WTC11 (cell line): ENCODE results near the gene GRID2. TPM values are rescaled to one million over a fixed set of nuclear protein-coding genes. Genes with fewer than 3 reads are reported as not detected.

ENCODE experiments used
- ATAC-seq: fragments of 200-7000 bp; cut with Tn5 transposase; 2 replicates; pipeline ENCODE4 v1.10.0; 2021; ENCODE audit warnings: mild to moderate bottlenecking, moderate library complexity
- CTCF ChIA-PET: fragments of 300-600 bp; sonication (Branson Sonifier 250); formaldehyde crosslinking; loops from one replicate; lab custom pipeline; 2021; ENCODE audit warnings: antibody characterized with exemption; lab: Charles Lee
- POLR2A ChIA-PET: fragments of 350-600 bp; sonication (Branson Sonifier 250); formaldehyde crosslinking; loops from one replicate; lab custom pipeline; 2021; ENCODE audit warnings: antibody characterized with exemption; lab: Charles Lee
- DNase-seq: peaks from one replicate; pipeline ENCODE4 v3.0.0; 2021; ENCODE audit warnings: low spot score
- H3K27ac Mint-ChIP-seq: 2 replicates; pipeline ENCODE4 v1.8.0; 2021; ENCODE audit warnings: mixed read lengths
- H3K27me3 Mint-ChIP-seq: 2 replicates; pipeline ENCODE4 v1.8.0; 2021; ENCODE audit warnings: low read depth, mild to moderate bottlenecking, moderate library complexity, mixed read lengths
- H3K36me3 Mint-ChIP-seq: 2 replicates; pipeline ENCODE4 v1.8.0; 2021; ENCODE audit warnings: mixed read lengths
- H3K4me1 Mint-ChIP-seq: 2 replicates; pipeline ENCODE4 v1.8.0; 2022; ENCODE audit warnings: mixed read lengths
- H3K4me3 Mint-ChIP-seq: 2 replicates; pipeline ENCODE4 v1.8.0; 2021; ENCODE audit warnings: mild to moderate bottlenecking, moderate library complexity, mixed read lengths
- H3K9me3 Mint-ChIP-seq: 2 replicates; pipeline ENCODE4 v1.8.0; 2021; ENCODE audit warnings: mixed read lengths
- ATF2 ChIP-seq: sonication (generic); formaldehyde crosslinking; IDR thresholded peaks from 2 replicates; pipeline ENCODE4 v1.8.1; 2022; ENCODE audit warnings: low read depth, missing genetic modification reagents, borderline replicate concordance
- ATF6 ChIP-seq: sonication (generic); formaldehyde crosslinking; IDR thresholded peaks from 2 replicates; pipeline ENCODE4 v1.8.1; 2023; ENCODE audit warnings: mild to moderate bottlenecking, missing genetic modification reagents
- CREB1 ChIP-seq: sonication (generic); formaldehyde crosslinking; IDR thresholded peaks from 2 replicates; pipeline ENCODE4 v1.8.0; 2023; ENCODE audit warnings: mild to moderate bottlenecking, missing genetic modification reagents
- CREM ChIP-seq: sonication (generic); formaldehyde crosslinking; IDR thresholded peaks from 2 replicates; pipeline ENCODE4 v1.8.1; 2022; ENCODE audit warnings: mild to moderate bottlenecking, missing genetic modification reagents, moderate library complexity
- ESRRA ChIP-seq: sonication (generic); formaldehyde crosslinking; IDR thresholded peaks from 2 replicates; pipeline ENCODE4 v1.8.1; 2022; ENCODE audit warnings: mild to moderate bottlenecking, missing genetic modification reagents, borderline replicate concordance
- FOXP4 ChIP-seq: sonication (generic); formaldehyde crosslinking; IDR thresholded peaks from 2 replicates; pipeline ENCODE4 v1.8.0; 2022; ENCODE audit warnings: mild to moderate bottlenecking, missing genetic modification reagents
- GABPB1 ChIP-seq: sonication (generic); formaldehyde crosslinking; IDR thresholded peaks from 2 replicates; pipeline ENCODE4 v1.8.1; 2023; ENCODE audit warnings: mild to moderate bottlenecking, missing genetic modification reagents
- HMGXB4 ChIP-seq: sonication (generic); formaldehyde crosslinking; IDR thresholded peaks from 2 replicates; pipeline ENCODE4 v1.8.1; 2023; ENCODE audit warnings: mild to moderate bottlenecking, moderate library complexity, missing genetic modification reagents
- IRF2 ChIP-seq: sonication (generic); formaldehyde crosslinking; IDR thresholded peaks from 2 replicates; pipeline ENCODE4 v1.8.0; 2022; ENCODE audit warnings: low read depth, missing genetic modification reagents, borderline replicate concordance
- NR1H2 ChIP-seq: sonication (generic); formaldehyde crosslinking; IDR thresholded peaks from 2 replicates; pipeline ENCODE4 v1.9.0; 2021; ENCODE audit warnings: mild to moderate bottlenecking, moderate library complexity, missing genetic modification reagents
- NR2C2 ChIP-seq: sonication (generic); formaldehyde crosslinking; IDR thresholded peaks from 2 replicates; pipeline ENCODE4 v1.8.0; 2022; ENCODE audit warnings: mild to moderate bottlenecking, missing genetic modification reagents
- PRRX2 ChIP-seq: fragments of 250-450 bp; sonication (Bioruptor Pico); IDR thresholded peaks from 2 replicates; pipeline ENCODE4 v1.8.0; 2021; ENCODE audit warnings: mild to moderate bottlenecking
- RORB ChIP-seq: fragments of 250-450 bp; sonication (Bioruptor Pico); IDR thresholded peaks from 2 replicates; pipeline ENCODE4 v1.9.0; 2021; ENCODE audit warnings: mild to moderate bottlenecking
- SP1 ChIP-seq: sonication (generic); formaldehyde crosslinking; conservative IDR thresholded peaks from 2 replicates; pipeline ENCODE4 v1.8.1; 2022; ENCODE audit warnings: missing genetic modification reagents
- TEAD1 ChIP-seq: sonication (generic); formaldehyde crosslinking; IDR thresholded peaks from 2 replicates; pipeline ENCODE4 v1.8.0; 2022; ENCODE audit warnings: mild to moderate bottlenecking, missing genetic modification reagents
- TP53 ChIP-seq: sonication (generic); formaldehyde crosslinking; IDR thresholded peaks from 2 replicates; pipeline ENCODE4 v1.8.1; 2023; ENCODE audit warnings: mild to moderate bottlenecking, missing genetic modification reagents
- ZBTB21 ChIP-seq: sonication (generic); formaldehyde crosslinking; IDR thresholded peaks from 2 replicates; pipeline ENCODE4 v1.8.1; 2023; ENCODE audit warnings: mild to moderate bottlenecking, missing genetic modification reagents, borderline replicate concordance
- ZNF232 ChIP-seq: sonication (generic); formaldehyde crosslinking; IDR thresholded peaks from 2 replicates; pipeline ENCODE4 v1.8.0; 2022; ENCODE audit warnings: mild to moderate bottlenecking, missing genetic modification reagents
- ZNF396 ChIP-seq: fragments of 250-450 bp; sonication (Bioruptor Pico); IDR thresholded peaks from 2 replicates; pipeline ENCODE4 v1.8.0; 2021; ENCODE audit warnings: mild to moderate bottlenecking, moderate library complexity, borderline replicate concordance
- total RNA-seq: library from RNA; stranded (reverse); gene quantifications from 3 replicates; pipeline ENCODE4 v1.2.3, GENCODE V29; 2021
- TF ChIP-seq, protein P1 (sequence below): fragments of 250-450 bp; sonication (Bioruptor Pico); IDR thresholded peaks from 2 replicates; pipeline ENCODE4 v1.9.0; 2021; ENCODE audit warnings: mild to moderate bottlenecking, borderline replicate concordance
- TF ChIP-seq, protein P2 (sequence below): sonication (generic); formaldehyde crosslinking; conservative IDR thresholded peaks from 2 replicates; pipeline ENCODE4 v1.8.1; 2023; ENCODE audit warnings: mild to moderate bottlenecking, low read depth, missing genetic modification reagents, moderate library complexity

Gene GRID2
- total RNA-seq, 1 experiment from 2014 or later, result 26.8 TPM

DNA sequence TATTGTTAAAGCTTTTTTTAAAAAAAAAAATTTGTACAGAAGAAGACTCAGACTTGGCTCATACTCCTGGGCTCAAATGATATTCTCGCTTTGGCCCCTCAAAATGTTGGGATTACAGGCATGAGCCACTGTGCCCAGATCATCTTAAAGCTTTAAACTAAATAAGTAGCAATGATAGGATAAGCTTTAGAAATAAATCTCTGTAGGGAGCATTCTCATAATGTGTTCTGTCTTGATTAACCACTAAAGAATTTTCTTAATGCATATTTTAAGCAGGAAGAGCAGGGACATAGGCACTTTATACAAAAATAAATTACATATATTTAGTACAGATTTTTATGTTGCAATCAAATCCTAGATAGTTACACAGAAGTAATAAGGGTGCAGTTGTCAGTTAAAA, 667.2 kb downstream of the GRID2 start (continued):
- TF ChIP-seq, protein P1, sequence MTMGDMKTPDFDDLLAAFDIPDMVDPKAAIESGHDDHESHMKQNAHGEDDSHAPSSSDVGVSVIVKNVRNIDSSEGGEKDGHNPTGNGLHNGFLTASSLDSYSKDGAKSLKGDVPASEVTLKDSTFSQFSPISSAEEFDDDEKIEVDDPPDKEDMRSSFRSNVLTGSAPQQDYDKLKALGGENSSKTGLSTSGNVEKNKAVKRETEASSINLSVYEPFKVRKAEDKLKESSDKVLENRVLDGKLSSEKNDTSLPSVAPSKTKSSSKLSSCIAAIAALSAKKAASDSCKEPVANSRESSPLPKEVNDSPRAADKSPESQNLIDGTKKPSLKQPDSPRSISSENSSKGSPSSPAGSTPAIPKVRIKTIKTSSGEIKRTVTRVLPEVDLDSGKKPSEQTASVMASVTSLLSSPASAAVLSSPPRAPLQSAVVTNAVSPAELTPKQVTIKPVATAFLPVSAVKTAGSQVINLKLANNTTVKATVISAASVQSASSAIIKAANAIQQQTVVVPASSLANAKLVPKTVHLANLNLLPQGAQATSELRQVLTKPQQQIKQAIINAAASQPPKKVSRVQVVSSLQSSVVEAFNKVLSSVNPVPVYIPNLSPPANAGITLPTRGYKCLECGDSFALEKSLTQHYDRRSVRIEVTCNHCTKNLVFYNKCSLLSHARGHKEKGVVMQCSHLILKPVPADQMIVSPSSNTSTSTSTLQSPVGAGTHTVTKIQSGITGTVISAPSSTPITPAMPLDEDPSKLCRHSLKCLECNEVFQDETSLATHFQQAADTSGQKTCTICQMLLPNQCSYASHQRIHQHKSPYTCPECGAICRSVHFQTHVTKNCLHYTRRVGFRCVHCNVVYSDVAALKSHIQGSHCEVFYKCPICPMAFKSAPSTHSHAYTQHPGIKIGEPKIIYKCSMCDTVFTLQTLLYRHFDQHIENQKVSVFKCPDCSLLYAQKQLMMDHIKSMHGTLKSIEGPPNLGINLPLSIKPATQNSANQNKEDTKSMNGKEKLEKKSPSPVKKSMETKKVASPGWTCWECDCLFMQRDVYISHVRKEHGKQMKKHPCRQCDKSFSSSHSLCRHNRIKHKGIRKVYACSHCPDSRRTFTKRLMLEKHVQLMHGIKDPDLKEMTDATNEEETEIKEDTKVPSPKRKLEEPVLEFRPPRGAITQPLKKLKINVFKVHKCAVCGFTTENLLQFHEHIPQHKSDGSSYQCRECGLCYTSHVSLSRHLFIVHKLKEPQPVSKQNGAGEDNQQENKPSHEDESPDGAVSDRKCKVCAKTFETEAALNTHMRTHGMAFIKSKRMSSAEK (CRISPR knock-in tag), result no peak
- no peak for TF ChIP-seq TEAD1 (CRISPR knock-in tag)

DNA sequence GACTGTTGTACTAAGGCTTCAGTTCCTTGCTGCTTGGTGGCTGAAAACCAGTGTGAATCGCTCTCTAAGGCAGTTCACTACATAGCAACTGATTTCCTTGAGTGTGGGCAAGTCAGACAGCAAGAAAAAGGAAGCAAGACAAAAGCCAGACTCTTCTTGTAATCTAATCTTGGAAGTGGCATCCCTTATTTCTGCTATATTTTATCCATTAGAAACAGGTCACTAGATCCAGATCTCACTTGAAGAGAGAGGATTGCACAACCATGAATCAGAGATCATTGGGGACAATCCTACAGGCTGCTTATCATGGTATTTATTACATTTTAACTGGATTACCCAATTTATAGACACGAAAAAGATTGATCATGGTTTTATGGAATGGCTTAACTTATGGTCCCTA, 684.5 kb downstream of the GRID2 start:
- Mint-ChIP-seq H3K4me1 (no peaks in the 10 kb centered on the region), H3K4me3 (no peak overlapping the region), H3K36me3 (no peaks in the 10 kb centered on the region), H3K27me3 (no peaks in the 10 kb centered on the region), H3K9me3 (no peaks in the 10 kb centered on the region), H3K27ac (no peak overlapping the region; the same call in 1 of the 2 replicates)
- ChIA-PET POLR2A (no interaction called here), CTCF (no interaction called here)
- no peak for ATAC-seq
- TF ChIP-seq PRRX2 (CRISPR knock-in tag) (no peak), GABPB1 (CRISPR knock-in tag) (no peak), CREM (CRISPR knock-in tag) (no peak), IRF2 (CRISPR knock-in tag) (no peak), ATF6 (CRISPR knock-in tag) (no peak), RORB (CRISPR knock-in tag) (no peak), FOXP4 (CRISPR knock-in tag) (no peak), HMGXB4 (CRISPR knock-in tag) (no peak), ATF2 (CRISPR knock-in tag) (no peak), TP53 (CRISPR knock-in tag) (no peak), NR2C2 (CRISPR knock-in tag) (no peak), CREB1 (CRISPR knock-in tag) (no peak), ZNF232 (CRISPR knock-in tag) (no peak), ZNF396 (CRISPR knock-in tag) (no peak), SP1 (no peak), ZBTB21 (CRISPR knock-in tag) (no peak), ESRRA (no peak), NR1H2 (CRISPR knock-in tag) (no peak)
- TF ChIP-seq, protein P2, sequence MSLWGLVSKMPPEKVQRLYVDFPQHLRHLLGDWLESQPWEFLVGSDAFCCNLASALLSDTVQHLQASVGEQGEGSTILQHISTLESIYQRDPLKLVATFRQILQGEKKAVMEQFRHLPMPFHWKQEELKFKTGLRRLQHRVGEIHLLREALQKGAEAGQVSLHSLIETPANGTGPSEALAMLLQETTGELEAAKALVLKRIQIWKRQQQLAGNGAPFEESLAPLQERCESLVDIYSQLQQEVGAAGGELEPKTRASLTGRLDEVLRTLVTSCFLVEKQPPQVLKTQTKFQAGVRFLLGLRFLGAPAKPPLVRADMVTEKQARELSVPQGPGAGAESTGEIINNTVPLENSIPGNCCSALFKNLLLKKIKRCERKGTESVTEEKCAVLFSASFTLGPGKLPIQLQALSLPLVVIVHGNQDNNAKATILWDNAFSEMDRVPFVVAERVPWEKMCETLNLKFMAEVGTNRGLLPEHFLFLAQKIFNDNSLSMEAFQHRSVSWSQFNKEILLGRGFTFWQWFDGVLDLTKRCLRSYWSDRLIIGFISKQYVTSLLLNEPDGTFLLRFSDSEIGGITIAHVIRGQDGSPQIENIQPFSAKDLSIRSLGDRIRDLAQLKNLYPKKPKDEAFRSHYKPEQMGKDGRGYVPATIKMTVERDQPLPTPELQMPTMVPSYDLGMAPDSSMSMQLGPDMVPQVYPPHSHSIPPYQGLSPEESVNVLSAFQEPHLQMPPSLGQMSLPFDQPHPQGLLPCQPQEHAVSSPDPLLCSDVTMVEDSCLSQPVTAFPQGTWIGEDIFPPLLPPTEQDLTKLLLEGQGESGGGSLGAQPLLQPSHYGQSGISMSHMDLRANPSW (CRISPR knock-in tag), result no peak
- no peak for DNase-seq
